ENCODE results near the gene AHDC1.

- TF ChIP-seq USF1 (IDR thresholded peaks at IDR 0.05), result no peak
- no peak for TF ChIP-seq RAD21 (IDR thresholded peaks at IDR 0.05; ENCODE audit: low read depth)
- TF ChIP-seq MAX (IDR thresholded peaks at IDR 0.05), result no peak
- TF ChIP-seq TAF1 (IDR thresholded peaks at IDR 0.05; ENCODE audit: low read depth), result no peak
- no peak for TF ChIP-seq REST (IDR thresholded peaks at IDR 0.05; ENCODE audit: low read depth)
- TF ChIP-seq YY1 (IDR thresholded peaks at IDR 0.05; ENCODE audit: low read depth), result no peak
These were observed 7.5 kb upstream of the AHDC1 start for GRCh38 chr1:27611450-27611849.

Measured in Ishikawa (cell line).